ENCODE measurements around the gene MT1M. TPM values are rescaled to one million over a fixed set of nuclear protein-coding genes. Genes with fewer than 3 reads are reported as not detected.

MT1M gene
- total RNA-seq, 2 experiments from 2014 or later: not detected

DNA sequence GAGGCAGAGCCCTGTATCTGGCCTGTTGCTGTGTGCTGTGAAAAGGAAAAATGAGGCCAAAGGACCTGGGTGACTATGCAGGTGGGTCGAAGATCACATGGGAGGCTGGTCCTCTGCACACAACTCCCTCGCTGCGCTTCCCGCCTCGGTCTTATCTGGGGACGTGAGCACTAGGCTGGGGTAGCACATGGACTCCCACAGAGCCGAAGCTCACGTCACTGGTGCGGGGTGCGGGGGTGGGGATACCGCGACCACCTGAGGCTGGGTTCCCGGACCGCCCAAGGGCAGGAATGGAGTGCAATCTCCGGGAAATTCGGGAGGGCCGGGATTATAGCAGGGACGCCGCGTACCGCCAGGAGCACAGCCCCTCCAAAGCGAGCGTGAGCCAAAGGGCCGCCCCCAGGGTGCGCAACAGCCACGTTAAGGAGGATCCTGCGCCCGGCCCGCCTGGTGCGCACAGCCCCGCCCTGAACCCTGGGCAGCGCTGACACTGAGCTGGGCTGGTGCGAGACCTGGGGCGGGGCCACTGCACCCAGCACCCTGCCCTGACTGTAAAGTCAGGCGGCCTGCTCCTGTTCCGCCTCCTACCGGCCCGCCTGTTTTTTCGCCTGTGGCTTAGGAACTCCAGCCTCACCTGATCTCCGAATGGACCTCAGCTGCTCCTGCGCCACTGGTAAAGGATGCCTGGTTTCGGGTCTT lies 10.8 kb downstream of the MT1M start:
- Histone ChIP-seq H3K79me2 (ENCODE audit: insufficient read depth, low read depth, low read length) (no peaks in the 10 kb centered on the region), H3K9me3 (ENCODE audit: low read length) (no peaks in the 10 kb centered on the region), H3K4me2 (ENCODE audit: low read length) (no peak overlapping the region), H3K4me1 (ENCODE audit: insufficient read depth, low read length, poor library complexity, severe bottlenecking) (no peaks in the 10 kb centered on the region), H2AFZ (ENCODE audit: low read length) (no peak overlapping the region), H3K36me3 (ENCODE audit: insufficient read depth, low read length) (no peaks in the 10 kb centered on the region), H3K9me2 (ENCODE audit: insufficient read depth, low read length) (no peaks in the 10 kb centered on the region), H4K20me1 (ENCODE audit: insufficient read depth, low read length) (no peaks in the 10 kb centered on the region), H3K4me3 (ENCODE audit: low read depth, low read length, poor library complexity, severe bottlenecking) (no peak overlapping the region), H3K27ac (ENCODE audit: low read depth, low read length, poor library complexity, severe bottlenecking) (no peak overlapping the region)
- ChIA-PET POLR2A (interaction anchor here (0.5 to 0.6 kb wide), 2 partner anchors 105 to 138 kb away, joined by 3 read pairs; no protein-coding TSS in a partner anchor), CTCF (ENCODE audit: unreplicated experiment) (no interaction called here)
- intact Hi-C loops (cut with micrococcal nuclease; ENCODE audit: unreplicated experiment): no loop called here
- no TSS peak for BruUV-seq (replicated peaks)
- TF ChIP-seq, protein P1, sequence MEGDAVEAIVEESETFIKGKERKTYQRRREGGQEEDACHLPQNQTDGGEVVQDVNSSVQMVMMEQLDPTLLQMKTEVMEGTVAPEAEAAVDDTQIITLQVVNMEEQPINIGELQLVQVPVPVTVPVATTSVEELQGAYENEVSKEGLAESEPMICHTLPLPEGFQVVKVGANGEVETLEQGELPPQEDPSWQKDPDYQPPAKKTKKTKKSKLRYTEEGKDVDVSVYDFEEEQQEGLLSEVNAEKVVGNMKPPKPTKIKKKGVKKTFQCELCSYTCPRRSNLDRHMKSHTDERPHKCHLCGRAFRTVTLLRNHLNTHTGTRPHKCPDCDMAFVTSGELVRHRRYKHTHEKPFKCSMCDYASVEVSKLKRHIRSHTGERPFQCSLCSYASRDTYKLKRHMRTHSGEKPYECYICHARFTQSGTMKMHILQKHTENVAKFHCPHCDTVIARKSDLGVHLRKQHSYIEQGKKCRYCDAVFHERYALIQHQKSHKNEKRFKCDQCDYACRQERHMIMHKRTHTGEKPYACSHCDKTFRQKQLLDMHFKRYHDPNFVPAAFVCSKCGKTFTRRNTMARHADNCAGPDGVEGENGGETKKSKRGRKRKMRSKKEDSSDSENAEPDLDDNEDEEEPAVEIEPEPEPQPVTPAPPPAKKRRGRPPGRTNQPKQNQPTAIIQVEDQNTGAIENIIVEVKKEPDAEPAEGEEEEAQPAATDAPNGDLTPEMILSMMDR (conservative IDR thresholded peaks at IDR 0.05; ENCODE audit: low read length): no peak
- no peak for TF ChIP-seq EZH2phosphoT487 (IDR thresholded peaks at IDR 0.05; ENCODE audit: borderline replicate concordance, low read depth, low read length)
- no peak for DNase-seq (ENCODE audit: low spot score)

- DNase-seq (ENCODE audit: low spot score): no peak
- Histone ChIP-seq H4K20me1 (ENCODE audit: insufficient read depth, low read length) (no peaks in the 10 kb centered on the region), H3K4me1 (ENCODE audit: insufficient read depth, low read length, poor library complexity, severe bottlenecking) (no peaks in the 10 kb centered on the region), H3K9me2 (ENCODE audit: insufficient read depth, low read length) (no peaks in the 10 kb centered on the region), H3K4me2 (ENCODE audit: low read length) (no peak overlapping the region), H3K27ac (ENCODE audit: low read depth, low read length, poor library complexity, severe bottlenecking) (no peak overlapping the region), H3K9me3 (ENCODE audit: low read length) (no peaks in the 10 kb centered on the region), H3K4me3 (ENCODE audit: low read depth, low read length, poor library complexity, severe bottlenecking) (no peak overlapping the region), H2AFZ (ENCODE audit: low read length) (no peak overlapping the region), H3K79me2 (ENCODE audit: insufficient read depth, low read depth, low read length) (no peaks in the 10 kb centered on the region), H3K36me3 (ENCODE audit: insufficient read depth, low read length) (no peaks in the 10 kb centered on the region)
- BruUV-seq (replicated peaks): no TSS peak
- CTCF ChIA-PET (ENCODE audit: unreplicated experiment): no interaction called here
- TF ChIP-seq, protein P1 (conservative IDR thresholded peaks at IDR 0.05; ENCODE audit: low read length): no peak
- POLR2A ChIA-PET: interaction anchor here (0.6 kb wide), 1 partner anchor 138 kb away, joined by 3 read pairs; no protein-coding TSS in a partner anchor
- intact Hi-C loops (cut with micrococcal nuclease; ENCODE audit: unreplicated experiment): no loop called here
Measured at GRCh38 chr16:56643833-56644232, 11.4 kb downstream of the MT1M start.

GRCh38 chr16:56645311-56645710 lies 12.9 kb downstream of the MT1M start:
- no peaks in the 10 kb centered on the region for H3K9me2 ChIP-seq (ENCODE audit: insufficient read depth, low read length)
- DNase-seq (ENCODE audit: low spot score): no peak
- no peaks in the 10 kb centered on the region for H4K20me1 ChIP-seq (ENCODE audit: insufficient read depth, low read length)
- H3K27ac ChIP-seq (ENCODE audit: low read depth, low read length, poor library complexity, severe bottlenecking): no peak overlapping the region
- no peak overlapping the region for H2AFZ ChIP-seq (ENCODE audit: low read length)
- ChIA-PET POLR2A (no interaction called here), CTCF (ENCODE audit: unreplicated experiment) (no interaction called here)
- no peaks in the 10 kb centered on the region for H3K9me3 ChIP-seq (ENCODE audit: low read length)
- no peaks in the 10 kb centered on the region for H3K79me2 ChIP-seq (ENCODE audit: insufficient read depth, low read depth, low read length)
- intact Hi-C loops (cut with micrococcal nuclease; ENCODE audit: unreplicated experiment): no loop called here
- H3K4me1 ChIP-seq (ENCODE audit: insufficient read depth, low read length, poor library complexity, severe bottlenecking): no peaks in the 10 kb centered on the region
- no TSS peak for BruUV-seq (replicated peaks)
- H3K4me3 ChIP-seq (ENCODE audit: low read depth, low read length, poor library complexity, severe bottlenecking): no peak overlapping the region
- H3K36me3 ChIP-seq (ENCODE audit: insufficient read depth, low read length): no peaks in the 10 kb centered on the region
- H3K4me2 ChIP-seq (ENCODE audit: low read length): no peak overlapping the region
- TF ChIP-seq, protein P1 (conservative IDR thresholded peaks at IDR 0.05; ENCODE audit: low read length): no peak
- TF ChIP-seq EZH2phosphoT487 (IDR thresholded peaks at IDR 0.05; ENCODE audit: borderline replicate concordance, low read depth, low read length): no peak

All from OCI-LY7 (cell line).